ENCODE measurements around the gene ITGAE. TPM values are rescaled to one million over a fixed set of nuclear protein-coding genes. Genes with fewer than 3 reads are reported as not detected.

Gene ITGAE
- total RNA-seq, 1 experiment from 2014 or later: 14.7 TPM

GRCh38 chr17:3803308-3803640 is 2.3 kb upstream of the ITGAE start:
- no peak overlapping the region for H3K4me3 Mint-ChIP-seq (ENCODE audit: low read depth, unreplicated experiment)
- no peaks in the 10 kb centered on the region for H3K4me1 Mint-ChIP-seq (ENCODE audit: low read depth, unreplicated experiment)
- BruUV-seq (replicated peaks): no TSS peak
- H3K36me3 Mint-ChIP-seq (ENCODE audit: insufficient read depth, unreplicated experiment): peaks cover 2% of the 10 kb centered on the region
- H3K27me3 Mint-ChIP-seq (ENCODE audit: unreplicated experiment): no peaks in the 10 kb centered on the region
- CTCF ChIA-PET: no interaction called here
- TF ChIP-seq CTCF (IDR thresholded peaks at IDR 0.05; ENCODE audit: unreplicated experiment): no peak
- no peak overlapping the region for H3K27ac Mint-ChIP-seq (ENCODE audit: unreplicated experiment)
- intact Hi-C loops (cut with micrococcal nuclease; ENCODE audit: unreplicated experiment): no loop called here
- no peak for DNase-seq
- H3K9me3 Mint-ChIP-seq (ENCODE audit: low read depth, unreplicated experiment): no peaks in the 10 kb centered on the region

GRCh38 chr17:3802461-3803307 is 1.7 kb upstream of the ITGAE start:
- TF ChIP-seq CTCF (IDR thresholded peaks at IDR 0.05; ENCODE audit: unreplicated experiment): no peak
- H3K36me3 Mint-ChIP-seq (ENCODE audit: insufficient read depth, unreplicated experiment): no peaks in the 10 kb centered on the region
- no peak overlapping the region for H3K4me3 Mint-ChIP-seq (ENCODE audit: low read depth, unreplicated experiment)
- BruUV-seq (replicated peaks): no TSS peak
- CTCF ChIA-PET: no interaction called here
- no peak for DNase-seq
- H3K4me1 Mint-ChIP-seq (ENCODE audit: low read depth, unreplicated experiment): no peaks in the 10 kb centered on the region
- no peaks in the 10 kb centered on the region for H3K27me3 Mint-ChIP-seq (ENCODE audit: unreplicated experiment)
- H3K9me3 Mint-ChIP-seq (ENCODE audit: low read depth, unreplicated experiment): no peaks in the 10 kb centered on the region
- no peak overlapping the region for H3K27ac Mint-ChIP-seq (ENCODE audit: unreplicated experiment)
- intact Hi-C loops (cut with micrococcal nuclease; ENCODE audit: unreplicated experiment): no loop called here

- CTCF ChIA-PET: no interaction called here
- Mint-ChIP-seq H3K36me3 (ENCODE audit: insufficient read depth, unreplicated experiment) (no peaks in the 10 kb centered on the region), H3K27me3 (ENCODE audit: unreplicated experiment) (no peaks in the 10 kb centered on the region), H3K4me1 (ENCODE audit: low read depth, unreplicated experiment) (no peaks in the 10 kb centered on the region), H3K9me3 (ENCODE audit: low read depth, unreplicated experiment) (no peaks in the 10 kb centered on the region), H3K27ac (ENCODE audit: unreplicated experiment) (no peak overlapping the region), H3K4me3 (ENCODE audit: low read depth, unreplicated experiment) (no peak overlapping the region)
- no TSS peak for BruUV-seq (replicated peaks)
- no peak for DNase-seq
- TF ChIP-seq CTCF (IDR thresholded peaks at IDR 0.05; ENCODE audit: unreplicated experiment): no peak
- intact Hi-C loops (cut with micrococcal nuclease; ENCODE audit: unreplicated experiment): no loop called here
Observed at GRCh38 chr17:3801792-3802191, 804 bp upstream of the ITGAE start.

GRCh38 chr17:3801347-3801746 is 359 bp upstream of the ITGAE start:
- no peaks in the 10 kb centered on the region for H3K36me3 Mint-ChIP-seq (ENCODE audit: insufficient read depth, unreplicated experiment)
- no peaks in the 10 kb centered on the region for H3K9me3 Mint-ChIP-seq (ENCODE audit: low read depth, unreplicated experiment)
- no peak for DNase-seq
- no peak overlapping the region for H3K4me3 Mint-ChIP-seq (ENCODE audit: low read depth, unreplicated experiment)
- TF ChIP-seq CTCF (IDR thresholded peaks at IDR 0.05; ENCODE audit: unreplicated experiment): no peak
- no peak overlapping the region for H3K27ac Mint-ChIP-seq (ENCODE audit: unreplicated experiment)
- H3K27me3 Mint-ChIP-seq (ENCODE audit: unreplicated experiment): no peaks in the 10 kb centered on the region
- no peaks in the 10 kb centered on the region for H3K4me1 Mint-ChIP-seq (ENCODE audit: low read depth, unreplicated experiment)
- CTCF ChIA-PET: no interaction called here
- no TSS peak for BruUV-seq (replicated peaks)
- intact Hi-C loops (cut with micrococcal nuclease; ENCODE audit: unreplicated experiment): no loop called here
